CD4-positive, alpha-beta T cell (primary cell): Measurements from ENCODE around the gene NT5C2. TPM values are rescaled to one million over a fixed set of nuclear protein-coding genes. Genes with fewer than 3 reads are reported as not detected.

Experiments
- ATAC-seq: fragments of 200-7000 bp; cut with Tn5 transposase; one replicate; pipeline ENCODE4 v1.10.0; 2022; ENCODE audit warnings: mild to moderate bottlenecking; ENCODE audit not compliant: poor library complexity
- CTCF ChIA-PET: fragments of 350-600 bp; sonication (Branson Sonifier 250); formaldehyde crosslinking; loops from one replicate; lab custom pipeline; 2021; ENCODE audit warnings: antibody characterized with exemption, inconsistent platforms; lab: Charles Lee
- POLR2A ChIA-PET: fragments of 350-600 bp; sonication (Branson Sonifier 250); formaldehyde crosslinking; loops from one replicate; lab custom pipeline; 2021; ENCODE audit warnings: antibody characterized with exemption, inconsistent platforms; lab: Charles Lee
- DNase-seq, 14 experiments: peaks; one replicate each; pipeline ENCODE4 v3.0.0-alpha.2; 2013 to 2020; ENCODE audit warnings: mixed read lengths in 2 of 14
- H3K27ac ChIP-seq, 2 donors: one replicate each; pipeline versions ENCODE4 v1.5.1 to v1.7.0; 2013; ENCODE audit warnings: low read length in 2 of 2, low read depth in 1 of 2, mild to moderate bottlenecking in 1 of 2
- H3K27me3 ChIP-seq, 2 experiments: 1 replicate in 1 of 2; 2 replicates in 1 of 2; pipeline versions ENCODE4 v1.6.1 to v1.7.0; 2013; ENCODE audit warnings: low read length in 2 of 2, control low read depth in 1 of 2, mild to moderate bottlenecking in 1 of 2, moderate library complexity in 1 of 2; ENCODE audit not compliant: insufficient read depth in 2 of 2, control insufficient read depth in 1 of 2
- H3K36me3 ChIP-seq: one replicate; pipeline ENCODE4 v1.6.1; 2013; ENCODE audit warnings: low read length, control low read depth; ENCODE audit not compliant: insufficient read depth
- H3K4me1 ChIP-seq: one replicate; pipeline ENCODE4 v1.6.1; 2013; ENCODE audit warnings: low read length, control low read depth; ENCODE audit not compliant: insufficient read depth
- H3K4me3 ChIP-seq: one replicate; pipeline ENCODE4 v1.5.1; 2013; ENCODE audit warnings: mild to moderate bottlenecking, low read length, moderate library complexity
- H3K9me3 ChIP-seq, 2 experiments: 1 replicate in 1 of 2; 2 replicates in 1 of 2; pipeline versions ENCODE4 v1.6.1 to v1.7.0; 2013; ENCODE audit warnings: low read length in 2 of 2, mild to moderate bottlenecking in 2 of 2, control low read depth in 1 of 2, moderate library complexity in 1 of 2; ENCODE audit not compliant: control insufficient read depth in 1 of 2, insufficient read depth in 1 of 2
- H3K27ac Mint-ChIP-seq: one replicate; pipeline ENCODE4 v1.8.0; 2020; ENCODE audit warnings: mixed read lengths
- H3K27me3 Mint-ChIP-seq: one replicate; pipeline ENCODE4 v1.8.0; 2021; ENCODE audit warnings: mixed read lengths
- H3K36me3 Mint-ChIP-seq: one replicate; pipeline ENCODE4 v1.8.0; 2021; ENCODE audit warnings: low read depth, mixed read lengths
- H3K4me1 Mint-ChIP-seq: one replicate; pipeline ENCODE4 v1.8.0; 2021; ENCODE audit warnings: low read depth, mixed read lengths
- H3K4me3 Mint-ChIP-seq: one replicate; pipeline ENCODE4 v1.8.0; 2020; ENCODE audit warnings: mild to moderate bottlenecking, mixed read lengths
- H3K9me3 Mint-ChIP-seq: one replicate; pipeline ENCODE4 v1.8.0; 2020; ENCODE audit warnings: mixed read lengths
- CTCF ChIP-seq: fragments of 200-600 bp; IDR thresholded peaks from one replicate; pipeline ENCODE4 v1.8.0; 2022; ENCODE audit warnings: antibody characterized with exemption, mild to moderate bottlenecking
- intact Hi-C, 2 experiments: fragments of 100-400 bp; cut with DNase I in 1 of 2; cut with micrococcal nuclease in 1 of 2; formaldehyde crosslinking; loops; one replicate each; pipeline versions ENCODE4 v1.15.1 to v1.9.0; 2023 to 2025; cut with DNase I, micrococcal nuclease
- total RNA-seq, 174 experiments: library from RNA in 2 of 174; stranded (reverse) in 2 of 174; gene quantifications; one replicate each; pipeline ENCODE4 v1.2.3 and lab custom pipeline; 2021 to 2026

The NT5C2 gene
- total RNA-seq, 2 experiments from 2014 or later: 43.2 to 47.8 TPM

GRCh38 chr10:103106539-103106938, 86.5 kb downstream of the NT5C2 start:
- H3K27ac Mint-ChIP-seq: peak overlapping the region; percentile 59
- H3K4me3 Mint-ChIP-seq: no peak overlapping the region
- peaks cover 53% of the 10 kb centered on the region for H3K36me3 Mint-ChIP-seq
- ChIA-PET CTCF (no interaction called here), POLR2A (no interaction called here)
- Histone ChIP-seq H3K27ac (no peak overlapping the region), H3K9me3 (no peaks in the 10 kb centered on the region), H3K27me3 (no peaks in the 10 kb centered on the region), H3K4me1 (no peaks in the 10 kb centered on the region), H3K4me3 (no peak overlapping the region), H3K36me3 (peaks cover 28% of the 10 kb centered on the region)
- DNase-seq (no peak), ATAC-seq (no peak)
- intact Hi-C loops: no loop called here
- H3K9me3 Mint-ChIP-seq: no peaks in the 10 kb centered on the region
- TF ChIP-seq CTCF: no peak
- H3K4me1 Mint-ChIP-seq: peaks cover 5% of the 10 kb centered on the region
- H3K27me3 Mint-ChIP-seq: no peaks in the 10 kb centered on the region

GRCh38 chr10:103105462-103105861, 87.6 kb downstream of the NT5C2 start:
- TF ChIP-seq CTCF: no peak
- H3K4me1 Mint-ChIP-seq: no peaks in the 10 kb centered on the region
- intact Hi-C loops: no loop called here
- no peak overlapping the region for H3K27ac Mint-ChIP-seq
- Histone ChIP-seq H3K9me3 (no peaks in the 10 kb centered on the region), H3K36me3 (peaks cover 38% of the 10 kb centered on the region), H3K27ac (no peak overlapping the region), H3K27me3 (no peaks in the 10 kb centered on the region), H3K4me1 (no peaks in the 10 kb centered on the region), H3K4me3 (no peak overlapping the region)
- CTCF ChIA-PET: interaction anchor here (1.1 kb wide), 1 partner anchor 9 kb away, joined by 5 read pairs; no protein-coding TSS in a partner anchor
- no peak for DNase-seq
- POLR2A ChIA-PET: interaction anchor here (0.5 kb wide), 1 partner anchor 280 kb away, joined by 3 read pairs; no protein-coding TSS in a partner anchor
- ATAC-seq: no peak
- H3K27me3 Mint-ChIP-seq: no peaks in the 10 kb centered on the region
- H3K36me3 Mint-ChIP-seq: peaks cover 57% of the 10 kb centered on the region
- no peak overlapping the region for H3K4me3 Mint-ChIP-seq
- H3K9me3 Mint-ChIP-seq: no peaks in the 10 kb centered on the region

GRCh38 chr10:103104721-103105120, 88.4 kb downstream of the NT5C2 start:
- DNase-seq: no peak
- Mint-ChIP-seq H3K4me3 (no peak overlapping the region), H3K27me3 (no peaks in the 10 kb centered on the region), H3K27ac (no peak overlapping the region), H3K4me1 (no peaks in the 10 kb centered on the region), H3K9me3 (no peaks in the 10 kb centered on the region), H3K36me3 (peaks cover 63% of the 10 kb centered on the region)
- ChIA-PET CTCF (interaction anchor here (1.1 kb wide), 1 partner anchor 9 kb away, joined by 5 read pairs; no protein-coding TSS in a partner anchor), POLR2A (no interaction called here)
- peaks cover 45% of the 10 kb centered on the region for H3K36me3 ChIP-seq
- H3K27ac ChIP-seq: no peak overlapping the region
- ATAC-seq: no peak
- TF ChIP-seq CTCF: no peak
- no peak overlapping the region for H3K4me3 ChIP-seq
- H3K27me3 ChIP-seq: no peaks in the 10 kb centered on the region
- intact Hi-C loops: no loop called here
- H3K9me3 ChIP-seq: no peaks in the 10 kb centered on the region
- H3K4me1 ChIP-seq: no peaks in the 10 kb centered on the region
